Mucosa of rectum (tissue), 2 donors: ENCODE measurements around the gene PRC1.
A peak's percentile ranks its signal among the peaks of the same experiment; 100 is the strongest.

Experiments
- H3K27ac ChIP-seq, 2 donors: one replicate each; pipeline ENCODE4 v1.7.0; 2013; ENCODE audit warnings: inconsistent platforms in 2 of 2, low read depth in 2 of 2, low read length in 2 of 2
- H3K27me3 ChIP-seq, 2 donors: one replicate each; pipeline ENCODE4 v1.7.0; 2013; ENCODE audit warnings: low read length in 2 of 2; ENCODE audit not compliant: control insufficient read depth in 2 of 2, insufficient read depth in 2 of 2
- H3K36me3 ChIP-seq, 2 donors: one replicate each; pipeline ENCODE4 v1.7.0; 2013; ENCODE audit warnings: low read length in 2 of 2; ENCODE audit not compliant: control insufficient read depth in 2 of 2, insufficient read depth in 2 of 2
- H3K4me1 ChIP-seq, 2 donors: one replicate each; pipeline ENCODE4 v1.7.0; 2013; ENCODE audit warnings: low read length in 2 of 2, mild to moderate bottlenecking in 1 of 2; ENCODE audit not compliant: control insufficient read depth in 2 of 2, insufficient read depth in 2 of 2
- H3K4me3 ChIP-seq, 2 donors: one replicate each; pipeline ENCODE4 v1.7.0; 2013; ENCODE audit warnings: low read length in 2 of 2
- H3K9ac ChIP-seq, 2 donors: one replicate each; pipeline ENCODE4 v1.7.0; 2013; ENCODE audit warnings: low read length in 2 of 2, low read depth in 1 of 2, mild to moderate bottlenecking in 1 of 2
- H3K9me3 ChIP-seq, 2 donors: one replicate each; pipeline ENCODE4 v1.7.0; 2013; ENCODE audit warnings: low read length in 2 of 2; ENCODE audit not compliant: control insufficient read depth in 2 of 2
- donor health status: healthy.
- donor health status: Normal muscosa, but diverticular disease.

The PRC1 gene

GRCh38 chr15:90970274-90970673, 24.1 kb downstream of the PRC1 start:
- H3K36me3 ChIP-seq, result peaks cover 15 to 30% of the 10 kb centered on the region in 2 donors
- H3K9ac ChIP-seq, result no peak overlapping the region
- no peak overlapping the region for H3K27ac ChIP-seq
- no peak overlapping the region for H3K4me3 ChIP-seq
- H3K4me1 ChIP-seq, result no peaks in the 10 kb centered on the region
- no peaks in the 10 kb centered on the region for H3K9me3 ChIP-seq
- H3K27me3 ChIP-seq, result no peaks in the 10 kb centered on the region

- Histone ChIP-seq H3K4me1 (no peaks in the 10 kb centered on the region), H3K4me3 (no peak overlapping the region)
These were observed 25.9 kb downstream of the PRC1 start for GRCh38 chr15:90968434-90968833.

GRCh38 chr15:90967206-90967605, 27.1 kb downstream of the PRC1 start:
- Histone ChIP-seq H3K9me3 (no peaks in the 10 kb centered on the region), H3K9ac (no peak overlapping the region), H3K27me3 (no peaks in the 10 kb centered on the region), H3K36me3 (peaks cover 27 to 42% of the 10 kb centered on the region in 2 donors), H3K4me1 (no peaks in the 10 kb centered on the region), H3K27ac (no peak overlapping the region), H3K4me3 (no peak overlapping the region)

More at GRCh38 chr15:90968434-90968833, 25.9 kb downstream of the PRC1 start:
- Histone ChIP-seq H3K9ac (no peak overlapping the region), H3K36me3 (peaks cover 19 to 34% of the 10 kb centered on the region in 2 donors), H3K27me3 (no peaks in the 10 kb centered on the region), H3K9me3 (no peaks in the 10 kb centered on the region), H3K27ac (no peak overlapping the region)

GRCh38 chr15:90966262-90966661, 28.1 kb downstream of the PRC1 start:
- Histone ChIP-seq H3K36me3 (peaks cover 34 to 52% of the 10 kb centered on the region in 2 donors), H3K27me3 (no peaks in the 10 kb centered on the region)

GRCh38 chr15:90962021-90962420, 32.3 kb downstream of the PRC1 start:
- Histone ChIP-seq H3K27ac (no peak overlapping the region), H3K4me1 (peaks cover 4 to 5% of the 10 kb centered on the region in 2 donors), H3K4me3 (no peak overlapping the region), H3K9ac (no peak overlapping the region), H3K27me3 (no peaks in the 10 kb centered on the region), H3K9me3 (no peaks in the 10 kb centered on the region), H3K36me3 (peaks cover 33 to 51% of the 10 kb centered on the region in 2 donors)

More at GRCh38 chr15:90966262-90966661, 28.1 kb downstream of the PRC1 start:
- H3K9ac ChIP-seq, result no peak overlapping the region
- H3K27ac ChIP-seq, result no peak overlapping the region
- no peaks in the 10 kb centered on the region for H3K9me3 ChIP-seq
- H3K4me3 ChIP-seq, result no peak overlapping the region
- H3K4me1 ChIP-seq, result no peaks in the 10 kb centered on the region

- Histone ChIP-seq H3K9me3 (no peaks in the 10 kb centered on the region), H3K9ac (no peak overlapping the region), H3K27me3 (no peaks in the 10 kb centered on the region), H3K36me3 (peaks cover 22 to 40% of the 10 kb centered on the region in 2 donors), H3K27ac (no peak overlapping the region), H3K4me3 (no peak overlapping the region), H3K4me1 (peaks cover 14 to 15% of the 10 kb centered on the region in 2 donors)
These were observed 33.8 kb downstream of the PRC1 start for GRCh38 chr15:90960298-90961091.

- Histone ChIP-seq H3K9me3 (no peaks in the 10 kb centered on the region), H3K36me3 (peaks cover 22 to 37% of the 10 kb centered on the region in 2 donors), H3K9ac (no peak overlapping the region), H3K4me3 (no peak overlapping the region), H3K27me3 (no peaks in the 10 kb centered on the region), H3K4me1 (peaks cover 17 to 20% of the 10 kb centered on the region in 2 donors), H3K27ac (no peak overlapping the region)
These were observed 34.4 kb downstream of the PRC1 start for GRCh38 chr15:90959894-90960293.

GRCh38 chr15:90959028-90959595, 35.2 kb downstream of the PRC1 start:
- H3K9me3 ChIP-seq, result no peaks in the 10 kb centered on the region
- H3K4me1 ChIP-seq, result peaks cover 17 to 22% of the 10 kb centered on the region in 2 donors
- no peak overlapping the region for H3K4me3 ChIP-seq
- no peaks in the 10 kb centered on the region for H3K27me3 ChIP-seq
- H3K27ac ChIP-seq, result no peak overlapping the region
- H3K36me3 ChIP-seq, result peaks cover 22 to 36% of the 10 kb centered on the region in 2 donors
- H3K9ac ChIP-seq, result no peak overlapping the region

GRCh38 chr15:90957791-90958190, 36.5 kb downstream of the PRC1 start:
- H3K27ac ChIP-seq, result no peak overlapping the region
- H3K4me3 ChIP-seq, result peak overlapping the region in 1 of 2 donors; percentile 68
- peak overlapping the region in 1 of 2 donors; percentile 99 for H3K9ac ChIP-seq
- no peaks in the 10 kb centered on the region for H3K9me3 ChIP-seq
- H3K36me3 ChIP-seq, result peaks cover 23 to 40% of the 10 kb centered on the region in 2 donors
- H3K4me1 ChIP-seq, result peaks cover 17 to 22% of the 10 kb centered on the region in 2 donors
- H3K27me3 ChIP-seq, result no peaks in the 10 kb centered on the region

- peak overlapping the region in 1 of 2 donors; percentile 99 for H3K9ac ChIP-seq
- H3K4me1 ChIP-seq, result peaks cover 17 to 22% of the 10 kb centered on the region in 2 donors
- no peaks in the 10 kb centered on the region for H3K27me3 ChIP-seq
- H3K4me3 ChIP-seq, result peak overlapping the region; percentile 68 to 78
- no peak overlapping the region for H3K27ac ChIP-seq
- no peaks in the 10 kb centered on the region for H3K9me3 ChIP-seq
- peaks cover 22 to 37% of the 10 kb centered on the region in 2 donors for H3K36me3 ChIP-seq
These were observed 37.1 kb downstream of the PRC1 start for GRCh38 chr15:90957031-90957790.
